HEK293 (cell line): Measurements from ENCODE around the gene KRT71.

Experiments used
- CTCF ChIA-PET: fragments of 350-600 bp; formaldehyde crosslinking; extraction: SDS; loops from one replicate; lab custom pipeline; 2021; ENCODE audit warnings: antibody characterized with exemption; lab: Yijun Ruan, JAX
- POLR2A ChIA-PET: fragments of 300-600 bp; formaldehyde crosslinking; extraction: SDS; loops from one replicate; lab custom pipeline; 2020; ENCODE audit warnings: antibody characterized with exemption, inconsistent platforms; lab: Yijun Ruan, JAX
- H3K27ac ChIP-seq: fragments of 200-500 bp; sonication (Bioruptor generic); 2 replicates; pipeline ENCODE4 v1.5.1; 2014; ENCODE audit warnings: low read depth, low read length, control low read depth, inconsistent platforms; ENCODE audit errors: extremely low read depth
- H3K36me3 ChIP-seq, 2 experiments: fragments of 200-500 bp in 1 of 2; sonication (Bioruptor generic) in 1 of 2; 1 replicate in 1 of 2; 2 replicates in 1 of 2; pipeline ENCODE4 v1.5.1; 2014 to 2017; ENCODE audit warnings: inconsistent platforms in 2 of 2, low read length in 2 of 2; ENCODE audit not compliant: control insufficient read depth in 2 of 2, insufficient read depth in 1 of 2
- H3K4me1 ChIP-seq: fragments of 200-500 bp; sonication (Bioruptor generic); 2 replicates; pipeline ENCODE4 v1.5.1; 2014; ENCODE audit warnings: mild to moderate bottlenecking, low read length, inconsistent platforms; ENCODE audit not compliant: control insufficient read depth, insufficient read depth
- H3K4me3 ChIP-seq: 2 replicates; pipeline ENCODE4 v1.5.1; 2011; ENCODE audit warnings: low read depth, mild to moderate bottlenecking, control low read depth, low read length, moderate library complexity
- H3K9me3 ChIP-seq: fragments of 200-500 bp; sonication (Bioruptor generic); 2 replicates; pipeline ENCODE4 v1.5.1; 2014; ENCODE audit warnings: low read depth, low read length, inconsistent platforms; ENCODE audit not compliant: control insufficient read depth, insufficient read depth
- BCL11B ChIP-seq: fragments of 450-650 bp; formaldehyde crosslinking; IDR thresholded peaks from 2 replicates; pipeline ENCODE4 v1.5.1; 2016; ENCODE audit warnings: low read depth, missing biosample characterization, missing genetic modification characterization
- SP3 ChIP-seq: fragments of 450-650 bp; formaldehyde crosslinking; IDR thresholded peaks from 2 replicates; pipeline ENCODE4 v1.5.1; 2016; ENCODE audit warnings: missing biosample characterization, missing genetic modification characterization
- TSHZ1 ChIP-seq: fragments of 450-650 bp; formaldehyde crosslinking; IDR thresholded peaks from 2 replicates; pipeline ENCODE4 v1.5.1; 2016; ENCODE audit warnings: missing biosample characterization, missing genetic modification characterization, borderline replicate concordance
- ZBTB26 ChIP-seq: fragments of 450-650 bp; formaldehyde crosslinking; optimal IDR thresholded peaks from 2 replicates; pipeline ENCODE3; 2016; ENCODE audit warnings: missing biosample characterization, mild to moderate bottlenecking, missing genetic modification characterization
- ZBTB7A ChIP-seq: fragments of 450-650 bp; formaldehyde crosslinking; IDR thresholded peaks from 2 replicates; pipeline ENCODE4 v1.5.1; 2016; ENCODE audit warnings: low read depth, missing biosample characterization, missing genetic modification characterization
- ZFP69B ChIP-seq: fragments of 450-650 bp; formaldehyde crosslinking; IDR thresholded peaks from 2 replicates; pipeline ENCODE4 v1.5.1; 2016; ENCODE audit warnings: missing biosample characterization, missing genetic modification characterization
- ZNF140 ChIP-seq: fragments of 450-650 bp; formaldehyde crosslinking; IDR thresholded peaks from 2 replicates; pipeline ENCODE4 v1.5.1; 2016; ENCODE audit warnings: missing biosample characterization, missing genetic modification characterization
- ZNF155 ChIP-seq: fragments of 450-650 bp; formaldehyde crosslinking; IDR thresholded peaks from 2 replicates; pipeline ENCODE4 v1.5.1; 2016; ENCODE audit warnings: missing biosample characterization, missing genetic modification characterization
- ZNF221 ChIP-seq: fragments of 450-650 bp; formaldehyde crosslinking; IDR thresholded peaks from 2 replicates; pipeline ENCODE4 v1.5.1; 2017; ENCODE audit warnings: missing biosample characterization, missing genetic modification characterization, borderline replicate concordance
- ZNF280C ChIP-seq: fragments of 450-650 bp; formaldehyde crosslinking; IDR thresholded peaks from 2 replicates; pipeline ENCODE4 v1.5.1; 2016; ENCODE audit warnings: missing biosample characterization, missing genetic modification characterization
- ZNF280D ChIP-seq: fragments of 450-650 bp; formaldehyde crosslinking; IDR thresholded peaks from 2 replicates; pipeline ENCODE4 v1.5.1; 2016; ENCODE audit warnings: missing biosample characterization, missing genetic modification characterization
- ZNF473 ChIP-seq: fragments of 450-650 bp; formaldehyde crosslinking; IDR thresholded peaks from 2 replicates; pipeline ENCODE4 v1.5.1; 2017; ENCODE audit warnings: missing biosample characterization, missing genetic modification characterization
- ZNF501 ChIP-seq: fragments of 450-650 bp; formaldehyde crosslinking; IDR thresholded peaks from 2 replicates; pipeline ENCODE4 v1.5.1; 2016; ENCODE audit warnings: missing biosample characterization, missing genetic modification characterization
- ZNF510 ChIP-seq: fragments of 450-650 bp; formaldehyde crosslinking; IDR thresholded peaks from 2 replicates; pipeline ENCODE4 v1.5.1; 2018; ENCODE audit warnings: mild to moderate bottlenecking, missing genetic modification characterization, missing biosample characterization; ENCODE audit not compliant: insufficient replicate concordance
- ZNF548 ChIP-seq: fragments of 450-650 bp; formaldehyde crosslinking; IDR thresholded peaks from 2 replicates; pipeline ENCODE4 v1.5.1; 2016; ENCODE audit warnings: missing biosample characterization, missing genetic modification characterization
- ZNF580 ChIP-seq: fragments of 450-650 bp; formaldehyde crosslinking; IDR thresholded peaks from 2 replicates; pipeline ENCODE4 v1.5.1; 2016; ENCODE audit warnings: missing biosample characterization, missing genetic modification characterization
- ZNF621 ChIP-seq: fragments of 450-650 bp; formaldehyde crosslinking; IDR thresholded peaks from 2 replicates; pipeline ENCODE4 v1.5.1; 2017; ENCODE audit warnings: missing biosample characterization, missing genetic modification characterization
- ZNF624 ChIP-seq: fragments of 450-650 bp; formaldehyde crosslinking; IDR thresholded peaks from 2 replicates; pipeline ENCODE4 v1.5.1; 2017; ENCODE audit warnings: missing biosample characterization, missing genetic modification characterization
- ZNF629 ChIP-seq: fragments of 450-650 bp; formaldehyde crosslinking; IDR thresholded peaks from 2 replicates; pipeline ENCODE4 v1.5.1; 2017; ENCODE audit warnings: missing biosample characterization, missing genetic modification characterization
- ZNF664 ChIP-seq: fragments of 450-650 bp; formaldehyde crosslinking; IDR thresholded peaks from 2 replicates; pipeline ENCODE4 v1.5.1; 2016; ENCODE audit warnings: missing biosample characterization, missing genetic modification characterization
- ZNF791 ChIP-seq: fragments of 450-650 bp; formaldehyde crosslinking; IDR thresholded peaks from 2 replicates; pipeline ENCODE4 v1.5.1; 2016; ENCODE audit warnings: missing biosample characterization, missing genetic modification characterization
- ZSCAN30 ChIP-seq: fragments of 450-650 bp; IDR thresholded peaks from 2 replicates; pipeline ENCODE4 v1.5.1; 2018; ENCODE audit warnings: missing biosample characterization, mild to moderate bottlenecking, missing genetic modification characterization, moderate library complexity

The KRT71 gene

GRCh38 chr12:52590021-52590420 is 37.1 kb upstream of the KRT71 start:
- CTCF ChIA-PET, result interaction anchor here (1.0 to 1.5 kb wide), 5 partner anchors 9 to 433 kb away, joined by 3 to 5 read pairs (median 4); no protein-coding TSS in a partner anchor
- Histone ChIP-seq H3K36me3 (no peaks in the 10 kb centered on the region), H3K9me3 (no peaks in the 10 kb centered on the region), H3K4me1 (no peaks in the 10 kb centered on the region), H3K4me3 (no peak overlapping the region), H3K27ac (no peak overlapping the region)
- TF ChIP-seq ZNF501 (tag by site-specific recombination), result no peak
- no peak for TF ChIP-seq ZNF221 (tag by site-specific recombination)
- no peak for TF ChIP-seq ZNF510
- no peak for TF ChIP-seq ZNF580 (tag by site-specific recombination)
- TF ChIP-seq ZNF548 (tag by site-specific recombination), result no peak
- TF ChIP-seq ZNF140 (tag by site-specific recombination), result no peak
- POLR2A ChIA-PET, result no interaction called here

- no peak overlapping the region for H3K4me3 ChIP-seq
- H3K4me1 ChIP-seq, result no peaks in the 10 kb centered on the region
Observed at GRCh38 chr12:52587563-52587962, 34.6 kb upstream of the KRT71 start.

GRCh38 chr12:52585946-52586345 is 33.0 kb upstream of the KRT71 start:
- POLR2A ChIA-PET, result interaction anchor here (0.6 kb wide), 1 partner anchor 217 kb away, joined by 4 read pairs; no protein-coding TSS in a partner anchor
- no peaks in the 10 kb centered on the region for H3K9me3 ChIP-seq
- TF ChIP-seq ZNF664 (tag by site-specific recombination) (no peak), ZNF280C (tag by site-specific recombination) (no peak), TSHZ1 (tag by site-specific recombination) (no peak), BCL11B (no peak)

More at GRCh38 chr12:52587563-52587962, 34.6 kb upstream of the KRT71 start:
- ChIA-PET POLR2A (no interaction called here), CTCF (interaction anchor here (0.6 to 9.9 kb wide), 3 partner anchors 278 to 366 kb away, joined by 3 to 127 read pairs (median 4); no protein-coding TSS in a partner anchor)
- no peak overlapping the region for H3K27ac ChIP-seq
- no peak for TF ChIP-seq ZSCAN30
- no peak for TF ChIP-seq ZNF155 (tag by site-specific recombination)
- TF ChIP-seq ZNF791 (tag by site-specific recombination), result no peak
- TF ChIP-seq ZNF629, result no peak
- no peak for TF ChIP-seq ZNF624 (tag by site-specific recombination)
- TF ChIP-seq ZBTB26, result no peak
- TF ChIP-seq ZNF621 (tag by site-specific recombination), result no peak
- no peak for TF ChIP-seq ZBTB7A
- TF ChIP-seq SP3 (tag by site-specific recombination), result no peak
- no peak for TF ChIP-seq ZNF473 (tag by site-specific recombination)
- TF ChIP-seq ZNF280D (tag by site-specific recombination), result no peak
- TF ChIP-seq ZFP69B (tag by site-specific recombination), result no peak
- no peak for TF ChIP-seq ZNF510
- H3K9me3 ChIP-seq, result no peaks in the 10 kb centered on the region
- no peaks in the 10 kb centered on the region for H3K36me3 ChIP-seq

More at GRCh38 chr12:52585946-52586345, 33.0 kb upstream of the KRT71 start:
- CTCF ChIA-PET, result interaction anchor here (0.7 to 9.9 kb wide), 9 partner anchors 22 to 394 kb away, joined by 3 to 127 read pairs (median 6); no protein-coding TSS in a partner anchor
- Histone ChIP-seq H3K4me3 (no peak overlapping the region), H3K27ac (no peak overlapping the region), H3K36me3 (no peaks in the 10 kb centered on the region), H3K4me1 (no peaks in the 10 kb centered on the region)
